ENCODE data around the gene CDK18.
"Not testable (repeated sequence)": the region's sequence is repeated elsewhere in the genome, so short reads cannot be mapped to it uniquely, and the experiment has no call there.

CDK18 gene

GRCh38 chr1:205481629-205482151, 22.8 kb upstream of the CDK18 start:
- no peak for DNase-seq

GRCh38 chr1:205482587-205482986, 21.9 kb upstream of the CDK18 start:
- DNase-seq: not testable (repeated sequence)

- no peak for DNase-seq
Measured at GRCh38 chr1:205483372-205483771, 21.1 kb upstream of the CDK18 start.

GRCh38 chr1:205484985-205485967, 19.2 kb upstream of the CDK18 start:
- no peak for DNase-seq

GRCh38 chr1:205486258-205486657, 18.2 kb upstream of the CDK18 start:
- no peak for DNase-seq

GRCh38 chr1:205488074-205488723, 16.3 kb upstream of the CDK18 start:
- no peak for DNase-seq

GRCh38 chr1:205491794-205492193, 12.7 kb upstream of the CDK18 start:
- no peak for DNase-seq

- DNase-seq: no peak
Measured at GRCh38 chr1:205492201-205492667, 12.2 kb upstream of the CDK18 start.

GRCh38 chr1:205492774-205493173, 11.7 kb upstream of the CDK18 start:
- no peak for DNase-seq

GRCh38 chr1:205493241-205494085, 11.0 kb upstream of the CDK18 start:
- DNase-seq: no peak

- DNase-seq: no peak
Measured at GRCh38 chr1:205494115-205494514, 10.4 kb upstream of the CDK18 start.

GRCh38 chr1:205495237-205495823, 9.1 kb upstream of the CDK18 start:
- DNase-seq: no peak

- DNase-seq: no peak
Measured at GRCh38 chr1:205496661-205497060, 7.8 kb upstream of the CDK18 start.

- no peak for DNase-seq
Measured at GRCh38 chr1:205497351-205497750, 7.1 kb upstream of the CDK18 start.

GRCh38 chr1:205499789-205500188, 4.7 kb upstream of the CDK18 start:
- no peak for DNase-seq

- DNase-seq: no peak
Measured at GRCh38 chr1:205500240-205501233, 3.9 kb upstream of the CDK18 start.

- DNase-seq: no peak
Measured at GRCh38 chr1:205502111-205502810, 2.2 kb upstream of the CDK18 start.

- DNase-seq: no peak
Measured at GRCh38 chr1:205502992-205503391, 1.5 kb upstream of the CDK18 start.

GRCh38 chr1:205505076-205505729, 734 bp downstream of the CDK18 start:
- no peak for DNase-seq

GRCh38 chr1:205505791-205506190, 1.3 kb downstream of the CDK18 start:
- no peak for DNase-seq

Data from GF-D8 (cell line).